NCI-H82 treated with DMSO at 0.1 percent for 48 hours (cell line): ENCODE measurements around the gene ZNF764.
"Not testable (repeated sequence)": the region's sequence is repeated elsewhere in the genome, so short reads cannot be mapped to it uniquely, and the experiment has no call there.

ENCODE experiments used
- DNase-seq: peaks from one replicate; lab custom pipeline; 2025; ENCODE audit not compliant: unreplicated experiment; lab: John Stamatoyannopoulos, UW

Gene ZNF764

DNA sequence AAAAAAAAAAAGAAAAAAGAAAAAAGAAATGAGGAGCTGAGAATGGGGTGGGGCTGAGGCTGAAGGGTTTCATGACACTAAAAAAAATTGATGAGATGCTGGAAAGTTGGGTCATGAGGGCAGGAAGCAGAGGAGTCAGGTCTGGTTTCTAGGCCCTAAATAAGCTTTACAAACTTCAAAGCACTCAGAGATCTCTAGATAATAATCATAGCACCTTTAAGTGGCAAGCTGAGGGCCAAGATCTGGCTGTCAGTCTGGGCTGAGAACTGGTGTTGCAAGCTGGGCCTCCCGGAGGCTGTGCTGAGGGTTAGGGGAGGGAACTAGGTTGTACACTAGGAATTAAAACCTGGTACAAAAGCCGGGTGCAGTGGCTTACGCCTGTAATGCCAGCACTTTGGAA is 6.4 kb downstream of the ZNF764 start:
- no peak for DNase-seq

GRCh38 chr16:30548416-30549253 is 9.5 kb downstream of the ZNF764 start:
- no peak for DNase-seq

DNA sequence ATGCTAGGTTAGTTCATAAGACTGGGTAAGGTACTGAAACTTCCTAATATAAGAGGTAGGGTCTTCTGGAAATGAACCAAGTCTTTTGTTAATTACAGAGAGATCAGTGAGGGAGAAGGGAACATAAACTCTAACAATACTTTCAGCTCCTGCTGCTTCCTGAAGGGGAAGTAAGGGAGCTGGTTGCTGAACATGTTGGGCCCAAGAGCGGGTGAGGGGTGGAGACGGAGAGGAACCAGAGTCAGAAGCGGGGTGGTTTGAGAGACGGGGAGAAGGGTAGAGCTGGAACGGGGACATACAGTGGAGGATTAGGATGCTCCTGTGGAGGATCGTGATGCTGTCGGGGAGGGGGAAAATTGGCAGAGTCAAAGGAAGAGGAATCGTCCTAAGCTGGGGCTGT is 12.1 kb downstream of the ZNF764 start:
- DNase-seq: no peak

DNA sequence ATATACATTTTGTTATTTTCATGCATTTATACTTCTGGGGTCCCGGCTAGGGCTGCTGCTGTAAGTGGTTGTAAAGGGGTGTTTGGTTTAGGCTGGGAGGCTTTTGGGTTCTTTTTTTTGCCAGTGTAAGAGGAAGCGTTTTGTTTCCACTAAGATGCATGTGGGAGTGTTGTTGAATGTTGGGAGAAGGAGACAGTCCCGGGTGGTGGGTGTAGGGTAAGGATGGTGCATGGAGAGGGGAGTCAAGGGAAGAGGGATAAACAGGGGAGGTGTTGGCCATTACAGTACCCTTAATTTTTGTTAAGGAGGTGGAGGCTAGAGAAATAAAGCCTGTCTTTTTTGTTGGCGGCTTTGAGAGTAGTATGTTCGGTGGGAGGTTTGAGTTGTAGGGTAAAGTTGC is 15.1 kb downstream of the ZNF764 start:
- no peak for DNase-seq

- no peak for DNase-seq
Observed at GRCh38 chr16:30541502-30542329, 16.5 kb downstream of the ZNF764 start.

DNA sequence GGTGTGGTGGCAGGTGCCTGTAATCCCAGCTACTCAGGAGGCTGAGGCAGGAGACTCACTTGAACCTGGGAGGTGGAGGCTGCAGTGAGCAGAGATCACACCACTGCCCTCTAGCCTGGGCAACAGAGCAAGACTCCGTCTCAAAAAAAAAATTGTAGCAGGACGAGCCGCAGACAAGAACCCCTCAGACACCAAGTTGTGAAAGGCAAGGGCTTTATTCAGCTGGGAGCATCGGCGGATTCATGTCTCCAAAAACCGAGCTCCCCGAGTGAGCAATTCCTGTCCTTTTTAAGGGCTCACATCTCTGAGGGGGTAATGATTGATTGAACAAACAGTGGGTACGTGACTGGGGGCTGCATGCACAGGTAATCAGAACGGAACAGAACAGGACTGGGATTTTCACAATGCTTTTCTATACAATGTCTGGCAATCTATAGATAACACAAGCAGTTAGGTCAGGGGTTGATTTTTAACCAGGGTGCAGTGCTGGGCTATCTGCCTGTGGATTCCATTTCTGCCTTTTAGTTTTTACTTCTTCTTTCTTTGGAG is 17.2 kb downstream of the ZNF764 start:
- DNase-seq: not testable (repeated sequence)

GRCh38 chr16:30539986-30540526 is 18.1 kb downstream of the ZNF764 start:
- not testable (repeated sequence) for DNase-seq

DNA sequence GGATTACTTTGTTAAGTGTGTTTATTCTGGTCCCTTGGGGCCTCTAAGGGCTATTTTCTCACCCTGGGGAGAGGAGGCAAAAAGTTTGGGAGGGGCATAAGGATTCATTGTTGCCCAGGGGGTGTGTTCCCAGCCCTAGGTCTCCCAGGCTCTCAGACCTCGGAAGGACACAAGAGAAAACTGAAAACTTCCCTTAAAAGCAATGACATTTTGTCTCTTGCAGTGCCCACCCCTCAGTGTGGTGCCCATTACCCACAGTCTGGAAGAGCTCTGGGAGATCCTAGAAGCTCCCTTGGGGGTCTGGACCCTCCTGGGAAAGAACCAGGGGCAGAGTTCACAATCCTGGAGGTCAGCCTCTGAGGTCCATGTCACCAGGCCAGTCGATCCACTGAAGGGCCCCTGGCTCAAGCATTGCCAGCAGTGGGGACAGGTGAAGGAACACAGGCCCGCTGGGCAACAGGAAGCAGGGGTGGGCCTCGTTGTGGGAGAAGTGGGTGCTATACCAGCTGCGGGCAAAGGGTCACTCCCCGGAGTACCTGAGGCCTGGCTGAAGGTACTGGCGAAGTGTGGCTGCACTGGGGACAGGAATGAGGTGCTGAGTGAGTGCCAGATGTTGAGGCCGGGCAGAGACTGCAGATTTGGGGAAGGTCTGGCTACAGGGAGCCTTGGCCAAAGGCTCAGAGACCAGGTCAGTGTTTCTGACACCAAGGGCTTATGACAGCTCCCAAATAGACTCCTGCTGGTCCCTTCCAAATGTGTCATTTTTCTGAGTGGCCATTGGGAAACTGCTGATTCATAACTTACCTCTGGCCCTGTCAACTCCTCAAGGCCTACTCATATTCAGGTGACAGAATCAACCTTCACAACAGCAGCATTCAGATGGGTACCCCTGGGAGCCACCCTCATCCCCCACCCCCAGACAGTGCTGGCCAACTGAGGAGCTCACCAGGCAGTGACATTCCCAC is 18.9 kb downstream of the ZNF764 start:
- no peak for DNase-seq

GRCh38 chr16:30536391-30537024 is 21.7 kb downstream of the ZNF764 start:
- not testable (repeated sequence) for DNase-seq

DNA sequence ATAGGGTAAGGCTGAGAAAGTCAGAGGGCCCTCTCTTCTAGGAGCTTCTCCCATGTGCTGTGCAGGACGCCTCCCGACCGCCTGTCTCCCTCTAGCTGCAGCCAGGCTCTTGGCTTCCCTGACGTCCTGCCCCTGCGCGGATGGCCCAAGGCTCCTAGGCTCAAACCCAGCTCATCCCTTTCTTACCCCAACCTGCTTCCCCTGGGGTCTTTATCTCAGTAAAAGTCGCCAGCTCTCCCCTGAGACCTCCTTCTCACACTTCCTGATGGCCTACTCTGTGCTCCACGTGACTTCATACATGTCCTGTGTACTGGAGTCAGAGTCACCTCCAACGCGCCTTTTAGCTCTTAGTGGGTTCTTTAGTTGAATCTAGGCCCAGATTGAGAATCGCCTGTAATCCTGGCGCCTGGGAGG is 22.4 kb downstream of the ZNF764 start:
- DNase-seq: peak; percentile 42

GRCh38 chr16:30535106-30535776 is 22.9 kb downstream of the ZNF764 start:
- DNase-seq: peak; percentile 59

GRCh38 chr16:30534368-30535105 is 23.6 kb downstream of the ZNF764 start, which contains the start of gene ZNF747:
ZNF747 (minus strand) TSS chr16:30534858; CDS start chr16:30534679, 179 bp downstream.
- peak; percentile 62 for DNase-seq

DNA sequence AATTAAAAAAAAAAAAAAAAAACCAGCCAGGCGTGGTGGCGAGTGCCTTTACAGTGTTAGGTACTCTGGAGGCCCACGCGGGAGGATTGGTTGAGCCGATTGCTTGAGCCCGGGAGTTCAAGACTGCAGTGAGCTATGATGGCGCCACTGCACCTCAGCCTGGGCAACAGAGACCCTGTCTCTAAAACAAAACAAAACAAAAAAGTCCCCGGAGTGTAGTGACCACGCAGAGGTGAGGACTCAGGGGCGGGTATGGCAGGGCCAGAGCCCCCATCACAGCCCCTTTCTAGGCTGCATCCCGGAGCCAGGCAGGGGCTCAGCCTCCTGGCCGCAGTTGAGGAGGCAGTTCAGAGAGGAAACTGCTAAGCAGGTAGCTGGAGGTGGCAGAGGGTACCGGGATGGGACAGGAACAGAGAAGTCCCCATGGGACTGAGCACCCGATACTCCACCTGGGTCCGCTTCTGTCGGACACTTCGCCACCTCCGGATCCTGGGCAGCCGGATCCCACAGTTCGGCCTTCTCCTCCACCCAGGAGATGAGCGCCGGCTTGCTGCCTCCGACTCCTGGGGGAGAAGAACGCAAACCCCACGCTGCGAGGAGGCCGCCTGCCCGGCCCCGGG is 24.3 kb downstream of the ZNF764 start:
- DNase-seq: no peak

GRCh38 chr16:30533146-30533522 is 25.0 kb downstream of the ZNF764 start:
- no peak for DNase-seq

DNA sequence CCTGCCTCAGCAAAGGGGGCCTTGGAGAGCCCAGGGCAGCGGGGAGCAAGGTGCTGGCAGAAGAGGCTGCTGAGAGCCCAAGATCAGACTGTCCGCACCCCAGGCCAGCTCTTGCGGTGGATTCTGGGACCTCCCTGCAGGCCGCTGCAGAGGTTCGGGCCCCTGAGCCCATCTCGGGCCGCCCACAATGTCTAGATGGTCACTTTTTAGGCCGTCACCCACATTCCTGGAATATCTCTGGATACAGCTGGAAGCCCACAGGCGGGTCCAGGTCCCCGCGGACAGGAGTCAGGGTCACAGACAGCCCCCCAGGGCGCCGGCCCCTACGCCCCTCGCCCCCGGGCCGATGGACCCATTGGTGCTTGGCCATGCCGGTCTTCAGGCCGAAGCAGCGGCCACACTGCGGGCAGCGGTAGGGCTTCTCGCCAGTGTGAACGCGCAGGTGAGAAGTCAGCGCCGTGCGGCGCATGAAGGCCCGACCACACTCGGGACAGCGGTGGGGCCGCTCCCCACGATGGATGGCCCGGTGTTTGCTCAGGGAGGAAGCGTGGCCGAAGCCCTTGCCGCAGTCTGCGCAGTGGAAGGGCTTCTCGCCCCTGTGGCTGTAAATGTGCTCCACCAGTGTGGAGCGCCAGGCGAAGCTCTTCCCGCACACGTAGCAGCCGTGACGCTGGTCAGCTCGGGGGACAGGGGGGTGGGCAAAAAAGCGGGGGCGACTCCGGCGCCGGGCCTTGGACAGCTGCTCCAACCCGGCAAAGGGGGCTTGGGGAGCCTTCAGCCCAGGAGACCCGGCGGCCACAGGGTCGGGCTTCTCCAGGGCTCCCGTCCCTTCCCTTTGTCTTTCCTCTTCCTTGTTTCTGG is 25.7 kb downstream of the ZNF764 start:
- DNase-seq: no peak

DNA sequence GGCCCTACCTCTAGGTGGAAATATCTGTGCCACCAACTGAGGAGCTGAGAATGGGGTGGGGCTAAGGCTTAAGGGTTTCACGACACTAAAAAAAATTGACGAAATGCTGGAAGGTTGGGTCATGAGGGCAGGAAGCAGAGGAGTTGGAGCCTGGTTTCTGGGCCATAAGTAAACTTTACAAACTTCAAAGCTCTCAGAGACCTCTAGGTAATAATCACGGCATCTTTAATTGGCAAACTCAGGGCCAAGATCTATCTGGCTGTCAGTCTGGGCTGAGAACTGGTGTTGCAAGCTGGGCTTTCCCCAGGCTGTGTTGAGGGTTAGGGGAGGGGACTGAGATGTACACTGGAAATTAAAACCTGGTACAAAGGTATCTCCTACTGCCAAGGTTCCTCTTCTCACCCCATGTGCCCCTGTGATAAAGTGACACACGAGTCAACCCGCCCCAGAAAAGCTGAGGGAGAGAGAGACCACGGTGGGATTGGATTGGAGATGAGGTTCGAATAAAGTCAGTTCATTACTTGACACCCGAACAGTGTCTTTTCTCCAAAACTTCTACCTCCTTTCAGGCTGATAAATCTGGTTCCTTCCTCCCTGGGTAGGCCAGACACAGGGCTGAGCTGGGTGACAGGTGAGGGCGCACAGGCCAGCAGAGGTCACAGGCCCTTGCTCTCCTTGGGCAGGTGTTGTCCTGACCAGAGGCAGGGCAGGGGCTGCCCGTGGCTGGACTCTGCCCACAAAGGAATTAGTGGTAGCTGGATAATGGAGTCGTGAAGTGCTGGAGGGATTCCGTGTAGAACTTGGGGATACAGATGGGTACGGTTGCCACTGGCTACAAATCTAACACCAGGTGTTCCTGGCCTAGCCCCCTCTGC is 27.8 kb downstream of the ZNF764 start:
- DNase-seq: no peak
